ENCODE measurements around the gene BLM. TPM values are rescaled to one million over a fixed set of nuclear protein-coding genes. Genes with fewer than 3 reads are reported as not detected.

BLM gene
- total and polyA plus RNA-seq, 2 of the 8 experiments (the other 6 are each of a cell fraction or from before 2014, with no cell fraction given) = 15.2 to 46.7 TPM

GRCh38 chr15:90701880-90702630, 15.1 kb upstream of the BLM start:
- Histone ChIP-seq H3K27me3 (replicated peaks in 1 of 4; ENCODE audit: control insufficient read depth in 3 of 4, extremely low read depth in 1 of 4, insufficient read depth in 3 of 4, low read length in 3 of 4) (no peaks in the 10 kb centered on the region), H4K5ac (ENCODE audit: insufficient read length, low read depth, low read length) (no peak overlapping the region), H3K9me3 (ENCODE audit: insufficient read depth in 2 of 2, low read depth in 1 of 2, low read length in 1 of 2) (no peaks in the 10 kb centered on the region), H2BK120ac (replicated peaks; ENCODE audit: low read depth, low read length) (no peak overlapping the region), H3K56ac (replicated peaks; ENCODE audit: insufficient read length, low read depth, low read length) (no peak overlapping the region), H3K9ac (replicated peaks in 1 of 4; ENCODE audit: extremely low read depth in 1 of 4, low read depth in 3 of 4, low read length in 3 of 4) (no peak overlapping the region), H3K79me1 (ENCODE audit: low read depth, low read length) (no peaks in the 10 kb centered on the region), H4K91ac (replicated peaks; ENCODE audit: insufficient read length, low read length) (no peak overlapping the region), H3K4me3 (ENCODE audit: extremely low read depth in 1 of 4, insufficient read depth in 2 of 4, low read depth in 3 of 4, low read length in 4 of 4) (no peak overlapping the region), H3K23me2 (ENCODE audit: low read depth, low read length) (no peaks in the 10 kb centered on the region), H3K36me3 (ENCODE audit: control insufficient read depth in 2 of 4, insufficient read depth in 4 of 4, low read length in 3 of 4) (no peaks in the 10 kb centered on the region; a peak in 1 of 8 replicates), H2BK15ac (ENCODE audit: low read length) (no peak overlapping the region), H3K18ac (ENCODE audit: extremely low read depth, low read length) (no peak overlapping the region), H3K14ac (ENCODE audit: insufficient read length) (no peak overlapping the region), H4K8ac (ENCODE audit: extremely low read depth, insufficient read depth, low read length) (no peak overlapping the region), H2BK5ac (ENCODE audit: low read depth, low read length) (no peak overlapping the region), H2AFZ (ENCODE audit: low read length) (no peak overlapping the region), H3K79me2 (ENCODE audit: control insufficient read depth in 1 of 2, insufficient read depth in 2 of 2, low read length in 2 of 2) (no peaks in the 10 kb centered on the region), H3K27ac (ENCODE audit: low read depth, low read length) (no peak overlapping the region), H2BK20ac (ENCODE audit: low read length) (no peak overlapping the region), H3K4me1 (replicated peaks in 1 of 4; ENCODE audit: control insufficient read depth in 3 of 4, insufficient read depth in 4 of 4, low read length in 3 of 4) (no peaks in the 10 kb centered on the region), H3K4ac (replicated peaks; ENCODE audit: insufficient read length, low read depth, low read length) (no peak overlapping the region), H2BK12ac (ENCODE audit: low read depth, low read length) (no peak overlapping the region), H4K20me1 (replicated peaks in 1 of 2; ENCODE audit: control insufficient read depth in 1 of 2, insufficient read depth in 2 of 2, low read length in 2 of 2) (no peaks in the 10 kb centered on the region), H3K23ac (ENCODE audit: insufficient read length) (no peak overlapping the region), H3K4me2 (ENCODE audit: insufficient read depth in 1 of 2, low read depth in 2 of 2, low read length in 2 of 2) (no peak overlapping the region), H2AK5ac (ENCODE audit: low read depth, low read length) (no peak overlapping the region)
- POLR2A ChIA-PET (ENCODE audit: partially characterized antibody) = interaction anchor here (1.0 to 1.2 kb wide), 2 partner anchors 13 to 15 kb away, joined by 4 read pairs; partner anchors contain the start of gene BLM
- FAIRE-seq (no peak), DNase-seq (ENCODE audit: low read depth in 1 of 2, low spot score in 2 of 2) (no peak)
- CTCF ChIA-PET (ENCODE audit: partially characterized antibody) = interaction anchor here (0.6 to 2.7 kb wide), 7 partner anchors 9 to 220 kb away, joined by 3 to 6 read pairs (median 3); partner anchors contain the start of gene FES
- TF ChIP-seq GABPA (IDR thresholded peaks at IDR 0.05; ENCODE audit: borderline replicate concordance, insufficient read depth, low read length) (no peak), RAD21 (IDR thresholded peaks at IDR 0.05 in 1 of 2, conservative IDR thresholded peaks at IDR 0.05 in 1 of 2; ENCODE audit: low read depth in 2 of 2, low read length in 2 of 2) (peak in 1 of 2 experiments; percentile 7; a peak in 1 of 4 replicates)
- whole genome bisulfite sequencing, 2 experiments (ENCODE audit: extremely low coverage in 1 of 2, insufficient coverage in 1 of 2, insufficient read length in 1 of 2, insufficient replicate concordance in 2 of 2, low coverage in 1 of 2, low lambda C conversion rate in 2 of 2, missing lambda C conversion rate in 1 of 2) = 88% methylated on average over 9 of the region's 9 CpGs; no CpG with 5 or more reads in 1 of the 2 experiments

All from H1 (cell line).